Measurements from ENCODE around the gene ALDH3A1.
A peak's percentile ranks its signal among the peaks of the same experiment; 100 is the strongest.
"Not testable (repeated sequence)": the region's sequence is repeated elsewhere in the genome, so short reads cannot be mapped to it uniquely, and the experiment has no call there.

The ALDH3A1 gene

DNA sequence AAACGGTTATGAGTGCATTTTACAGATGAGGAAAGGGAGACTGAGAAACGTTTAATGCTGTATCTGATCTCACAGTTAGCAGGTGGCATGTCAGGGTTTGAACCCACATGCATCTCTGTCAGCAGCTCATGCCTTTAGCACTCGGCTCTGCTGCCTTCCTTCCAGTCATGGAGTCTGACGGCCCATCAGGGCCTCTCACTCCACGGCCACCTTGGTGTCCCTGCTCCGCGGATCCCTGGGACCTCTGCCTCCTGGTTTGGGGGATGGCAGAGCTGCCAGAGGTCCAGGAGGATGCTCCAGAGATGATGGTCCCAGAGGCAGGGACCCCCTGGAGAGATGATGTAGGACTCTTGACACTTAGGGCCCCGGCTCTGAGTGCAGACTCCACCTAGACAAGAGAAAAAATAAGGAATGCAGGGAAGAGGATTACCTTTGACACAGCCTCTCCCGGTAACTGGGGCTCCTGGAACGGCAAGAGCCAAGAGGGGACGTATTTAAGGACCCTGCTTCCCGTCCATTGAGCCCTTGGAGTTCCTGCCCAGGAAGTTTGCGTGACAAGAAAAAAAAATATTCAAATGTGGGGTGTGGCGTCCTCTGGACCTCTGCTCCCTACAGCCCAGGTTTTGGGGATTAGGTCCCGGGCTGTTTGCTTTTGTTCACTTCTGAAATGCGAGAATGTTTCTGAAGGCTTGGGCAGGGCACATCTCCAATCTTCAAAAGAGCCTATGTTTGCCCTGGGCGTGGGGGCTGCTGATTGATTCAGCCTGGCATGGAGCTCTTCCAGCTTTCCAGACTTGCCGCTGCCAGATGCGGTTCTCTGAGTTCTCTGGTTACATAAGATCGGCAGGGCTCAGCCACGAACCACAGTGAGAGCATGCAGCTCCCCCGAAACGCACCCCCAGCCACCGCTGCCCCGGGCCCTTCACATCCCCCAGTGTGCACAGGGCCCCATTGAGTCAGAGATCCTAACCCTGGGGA lies at the start of gene ALDH3A1:
TSS of gene ALDH3A1 (minus strand) at position 470 of the 978 bp plus-strand sequence. CDS start 3,169 bp downstream, outside the sequence.
- no peak for DNase-seq

DNA sequence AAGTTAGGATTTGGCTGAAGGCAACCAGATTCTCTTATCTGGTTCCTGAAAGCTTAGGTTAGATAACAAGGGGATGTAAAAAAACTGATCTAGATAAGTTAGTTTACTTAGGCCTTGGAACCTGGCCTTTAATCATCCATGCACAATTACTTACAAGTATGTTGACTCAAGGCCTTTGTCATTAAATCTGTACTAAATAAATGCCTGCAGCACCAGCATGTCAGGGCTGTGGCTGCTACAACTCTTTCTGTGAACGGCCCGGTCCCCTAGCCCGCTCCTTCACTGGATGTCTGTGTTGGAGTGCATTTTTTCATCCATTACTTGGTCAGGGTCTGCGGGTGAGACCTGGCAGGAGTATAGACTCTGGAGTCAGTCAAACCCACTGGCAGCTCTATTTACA lies 48.4 kb upstream of the ALDH3A1 start:
- DNase-seq, result peak; percentile 3

DNA sequence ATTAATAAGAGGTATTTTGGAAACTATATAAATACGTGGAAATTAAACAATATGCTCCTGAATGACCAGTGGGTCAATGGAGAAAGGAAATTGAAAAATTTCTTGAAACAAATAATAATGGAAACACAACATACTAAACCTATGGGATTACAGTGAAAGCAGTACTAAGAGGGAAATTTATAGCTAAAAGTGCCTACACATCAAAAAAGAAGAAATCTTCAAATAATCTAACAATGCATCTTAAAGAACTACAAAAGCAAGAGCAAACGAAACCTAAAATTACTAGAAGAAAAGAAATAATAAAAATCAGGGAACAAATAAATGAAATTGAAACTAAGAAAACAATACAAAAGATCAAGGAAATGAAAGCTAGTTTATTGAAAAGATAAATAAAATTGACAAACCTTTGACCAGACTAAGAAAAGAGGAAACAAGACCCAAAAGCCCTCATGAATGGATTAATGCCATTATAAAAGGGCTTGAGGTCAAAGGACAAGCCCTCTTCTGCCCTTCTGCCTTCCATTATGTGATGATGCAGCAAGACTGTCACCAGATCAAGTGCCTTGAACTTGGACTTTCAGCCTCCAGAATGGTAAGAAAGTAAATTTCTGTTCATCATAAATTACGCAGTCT lies 43.9 kb upstream of the ALDH3A1 start:
- no peak for DNase-seq

DNA sequence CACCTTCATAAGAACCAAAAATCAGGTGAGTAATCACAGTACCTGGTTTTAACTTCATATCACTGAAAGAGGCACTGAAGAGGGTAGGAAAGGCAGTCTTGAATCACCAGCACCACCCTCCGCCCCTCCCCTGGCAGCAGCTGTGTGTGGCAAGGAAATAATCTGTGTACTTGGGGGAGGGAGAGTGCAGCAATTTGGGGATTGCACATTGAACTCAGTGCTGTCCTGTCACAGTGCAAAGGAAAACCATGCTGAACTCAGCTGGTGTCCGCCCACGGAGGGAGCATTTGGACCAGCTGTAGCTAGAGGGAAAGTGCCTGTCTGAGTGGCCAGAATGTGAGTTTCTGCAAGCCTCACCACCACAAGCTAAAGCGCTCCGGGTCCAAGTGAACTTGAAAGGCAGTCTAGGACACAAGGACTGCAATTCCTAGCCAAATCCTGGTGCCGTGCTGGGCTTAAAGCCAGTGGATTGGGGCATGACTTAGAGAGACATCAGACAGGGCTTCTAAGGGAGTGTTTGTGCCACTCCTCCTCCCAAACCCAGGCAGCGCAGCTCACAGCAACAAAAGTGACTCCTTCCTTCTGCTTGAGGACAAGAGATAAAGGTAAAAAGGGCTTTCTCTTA lies 39.7 kb upstream of the ALDH3A1 start:
- no peak for DNase-seq

DNA sequence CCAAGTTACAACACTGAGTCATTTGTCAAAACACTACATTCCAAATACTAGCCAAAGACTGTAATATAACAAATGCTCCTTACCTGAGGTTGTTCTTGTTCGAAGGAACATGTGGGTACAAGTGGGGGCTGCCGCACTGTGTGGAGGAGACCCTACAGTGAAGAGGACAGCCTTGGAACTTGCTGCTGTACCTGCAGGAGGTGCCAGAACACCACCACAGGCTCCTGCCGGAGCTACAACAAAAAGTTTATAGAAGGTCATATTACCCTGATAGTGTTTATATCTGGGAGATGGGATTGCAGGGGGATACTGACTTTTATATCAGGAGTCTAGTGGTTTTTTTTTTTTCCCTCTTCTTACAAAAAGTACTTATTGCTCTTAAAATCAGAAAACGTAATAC lies 37.8 kb upstream of the ALDH3A1 start:
- no peak for DNase-seq

DNA sequence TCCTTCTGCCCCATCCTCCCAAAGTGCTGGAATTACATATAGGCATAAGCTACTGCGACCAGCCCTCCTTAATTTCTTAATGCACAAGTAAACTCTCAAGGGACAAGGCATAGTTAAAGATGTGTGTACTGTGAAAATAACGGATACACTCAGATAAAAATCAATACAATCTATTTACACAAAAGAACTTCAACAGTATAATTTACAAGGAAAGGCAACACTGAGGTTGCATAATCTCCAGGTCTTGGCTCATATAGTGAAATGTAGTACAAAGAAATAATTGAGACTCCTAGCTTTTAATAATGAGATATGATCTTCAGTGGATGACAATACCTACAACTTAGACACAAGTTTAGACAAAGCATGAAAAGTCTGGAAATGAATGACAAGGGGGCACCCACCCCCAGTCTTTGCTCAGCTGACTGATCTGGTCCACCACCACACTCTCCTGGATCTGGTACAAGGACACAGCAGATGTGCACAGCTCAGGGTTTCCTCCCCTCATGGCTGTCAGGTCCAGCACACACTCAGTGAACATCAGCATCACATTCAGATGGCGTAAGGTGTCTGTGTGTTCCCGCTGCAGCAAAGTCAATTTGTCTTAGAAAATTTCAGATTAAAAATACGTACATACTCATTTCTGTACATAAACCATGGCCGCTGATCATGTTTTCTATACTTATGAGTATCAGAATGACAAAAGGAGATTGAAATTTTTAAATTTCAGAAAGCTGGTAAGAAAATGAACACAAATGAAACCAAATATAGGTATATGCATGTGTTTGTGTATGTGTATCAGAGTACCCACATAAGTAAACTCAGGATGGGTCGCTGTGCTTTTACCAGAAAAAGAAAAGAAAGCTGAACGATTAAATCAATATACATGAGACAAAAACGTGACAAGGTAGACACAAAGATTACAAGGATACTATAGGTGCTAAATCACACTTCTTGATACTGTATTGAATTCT lies 33.7 kb upstream of the ALDH3A1 start:
- no peak for DNase-seq

DNA sequence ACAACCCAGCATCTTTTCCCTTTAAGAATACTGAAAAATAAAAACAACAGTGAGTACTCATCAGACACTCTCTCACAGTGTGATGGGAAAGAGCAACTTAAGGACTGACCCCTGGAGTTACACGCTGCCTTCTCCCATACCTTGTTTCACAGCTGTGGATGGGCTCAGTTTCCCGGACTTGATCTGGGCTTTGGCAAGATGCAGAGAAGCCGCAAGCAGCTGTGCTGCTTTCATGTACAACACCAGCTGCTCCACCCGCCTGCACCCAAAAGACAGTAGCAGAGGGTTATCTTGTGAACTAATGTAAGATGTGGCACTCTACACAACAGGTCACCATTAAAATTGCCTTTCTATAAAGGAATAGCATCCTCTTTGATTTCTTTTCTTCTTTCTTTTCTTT lies 32.7 kb upstream of the ALDH3A1 start:
- DNase-seq, result no peak

DNA sequence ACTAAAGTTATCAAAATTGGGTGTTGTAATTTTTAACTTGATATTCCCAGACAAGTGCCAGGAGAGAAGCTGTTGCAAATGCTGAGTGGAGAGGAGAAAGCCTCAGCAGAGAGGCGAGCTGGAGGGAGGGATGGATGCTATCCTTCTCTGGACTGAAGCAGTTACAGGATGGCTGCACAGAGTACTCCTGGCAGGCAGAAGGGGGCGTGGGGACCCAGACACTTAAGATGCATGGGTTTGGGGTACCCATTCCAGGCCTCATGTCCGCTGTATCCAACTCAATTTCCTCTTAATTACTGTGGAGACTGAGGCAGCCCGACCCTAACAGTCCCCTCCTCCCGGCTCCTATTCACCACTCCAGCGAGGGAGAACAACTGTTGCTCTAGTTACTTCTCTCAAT lies 25.4 kb upstream of the ALDH3A1 start:
- no peak for DNase-seq

DNA sequence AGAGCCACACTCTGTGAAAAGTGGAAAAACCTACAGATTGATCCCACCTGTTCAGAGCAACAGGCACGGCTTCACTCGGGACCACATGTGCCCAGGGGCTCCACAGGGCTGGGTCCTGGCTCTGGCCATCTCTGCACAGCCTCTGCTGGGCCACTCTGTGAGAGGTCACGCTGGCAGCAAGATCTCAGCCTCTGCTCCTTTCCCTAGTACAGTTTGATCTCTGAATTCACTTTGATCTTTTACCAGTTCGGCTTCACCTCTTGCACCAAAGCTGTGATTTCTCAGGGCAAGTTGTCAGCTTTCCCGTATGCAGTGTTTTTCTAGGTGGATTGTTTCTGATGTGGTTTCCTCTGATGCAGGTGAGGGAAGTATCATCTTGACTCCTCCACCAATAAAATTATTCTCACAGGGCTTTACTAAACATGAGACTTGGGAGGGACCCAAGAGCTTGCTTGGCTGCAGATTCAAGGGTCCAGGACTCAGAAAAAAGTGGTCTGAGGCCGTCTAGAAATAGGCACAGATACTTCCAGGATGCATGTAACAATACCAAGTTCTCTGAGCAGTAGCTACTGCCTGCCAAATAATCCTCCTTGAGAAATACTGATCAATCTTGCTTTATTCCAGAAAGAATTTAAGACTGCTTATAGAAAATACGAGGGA lies 24.0 kb upstream of the ALDH3A1 start:
- DNase-seq, result no peak

DNA sequence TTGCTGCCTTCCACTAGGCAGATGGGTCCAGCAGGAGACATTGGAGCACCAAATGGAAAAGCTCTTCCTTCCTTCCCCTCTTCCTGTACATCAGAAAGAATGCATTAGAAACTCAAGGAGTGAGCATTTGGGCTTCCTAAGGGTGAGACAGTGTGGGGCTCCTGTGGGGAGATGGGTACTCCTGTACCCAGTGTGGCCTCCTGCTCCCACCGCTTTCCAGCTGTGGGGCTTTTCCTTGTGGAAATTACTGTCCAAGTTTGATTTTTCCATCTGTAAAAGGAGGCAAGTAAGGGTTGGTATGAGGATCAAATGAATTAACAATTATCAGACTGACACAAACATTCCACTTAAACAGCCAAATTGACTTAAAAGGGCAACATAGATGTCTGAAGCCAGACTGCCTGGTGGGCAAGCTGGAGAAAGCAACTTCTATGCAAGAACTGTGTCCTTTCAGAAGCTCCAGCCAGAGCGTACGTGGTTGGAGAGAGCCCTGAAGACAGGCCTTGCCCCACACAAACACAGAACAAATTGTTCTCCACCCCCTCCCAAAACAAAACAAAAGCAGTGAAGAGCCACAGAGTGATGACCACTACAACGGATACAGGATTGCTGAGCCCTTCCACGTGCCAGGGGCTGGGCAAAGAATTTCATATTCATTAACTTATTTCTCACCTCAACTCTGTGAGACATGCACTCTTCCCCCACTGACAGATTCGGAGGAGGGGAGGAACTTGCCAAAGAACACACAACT lies 23.1 kb upstream of the ALDH3A1 start:
- DNase-seq, result no peak

DNA sequence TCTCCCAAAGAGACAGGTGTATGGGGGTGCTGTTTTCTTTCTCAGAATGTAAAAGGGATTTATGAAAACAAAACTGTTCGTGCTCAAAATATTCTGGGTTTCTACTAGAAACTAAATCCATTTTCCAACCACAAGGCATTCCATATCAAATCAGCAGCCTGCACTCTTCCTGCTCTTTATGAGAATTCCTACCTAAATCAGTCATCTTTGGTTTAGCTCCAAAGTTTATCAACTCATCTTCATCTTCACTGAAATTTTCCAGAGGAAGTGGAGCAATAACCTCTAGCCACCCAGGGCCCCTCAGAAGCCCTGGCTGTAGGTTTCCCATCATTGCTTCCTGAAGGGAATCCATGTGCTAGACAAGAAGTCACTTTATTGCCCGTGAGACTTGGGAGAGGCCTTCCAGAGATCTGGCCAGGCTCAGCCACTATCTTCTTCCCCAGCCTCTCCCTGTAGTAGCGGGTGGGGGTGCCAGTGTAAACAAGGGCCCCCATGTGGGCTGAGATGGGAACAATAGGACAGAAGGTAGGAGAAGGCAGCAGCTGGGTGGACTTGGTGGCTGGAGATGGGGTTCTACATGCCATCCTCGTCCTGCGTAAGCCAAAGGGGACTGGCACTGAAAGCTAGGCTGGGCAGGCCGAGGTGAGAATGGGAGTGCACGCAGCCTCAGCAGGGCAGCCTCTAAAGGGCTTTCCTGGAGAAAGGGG lies 22.0 kb upstream of the ALDH3A1 start:
- no peak for DNase-seq

DNA sequence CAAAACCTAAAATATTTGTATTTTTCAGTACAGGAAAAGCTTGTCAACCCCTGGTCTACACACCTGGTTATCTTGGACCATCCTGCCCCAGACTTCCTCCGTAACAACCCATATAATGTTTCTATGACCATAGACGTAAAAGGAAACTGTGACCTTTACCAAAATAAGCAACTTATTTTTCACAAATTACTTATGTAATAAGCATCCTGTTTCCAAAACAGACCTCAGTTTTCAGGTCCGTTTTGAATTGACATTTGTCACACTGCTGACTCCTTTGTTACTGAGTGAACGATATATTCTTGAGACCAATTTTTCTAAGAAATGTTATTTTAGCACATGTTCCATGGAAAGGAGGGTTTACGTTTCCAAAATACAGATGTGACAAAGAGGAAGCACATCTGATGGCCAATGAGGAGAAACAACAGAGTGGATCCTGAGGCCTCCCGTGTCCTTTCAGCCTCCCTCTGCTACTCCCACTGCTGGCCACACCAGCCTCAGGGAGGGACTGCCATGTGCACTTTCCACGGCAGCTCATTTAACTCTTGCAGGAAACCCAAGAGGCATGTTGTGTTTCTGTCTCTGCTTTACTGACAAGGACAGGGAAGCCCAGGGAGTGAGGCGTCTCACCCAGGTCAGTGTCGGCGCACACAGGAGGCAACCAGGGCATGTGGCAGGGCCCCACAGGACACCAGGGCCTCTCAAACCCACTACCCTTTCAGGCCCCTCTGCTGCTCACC lies 20.1 kb upstream of the ALDH3A1 start:
- no peak for DNase-seq

DNA sequence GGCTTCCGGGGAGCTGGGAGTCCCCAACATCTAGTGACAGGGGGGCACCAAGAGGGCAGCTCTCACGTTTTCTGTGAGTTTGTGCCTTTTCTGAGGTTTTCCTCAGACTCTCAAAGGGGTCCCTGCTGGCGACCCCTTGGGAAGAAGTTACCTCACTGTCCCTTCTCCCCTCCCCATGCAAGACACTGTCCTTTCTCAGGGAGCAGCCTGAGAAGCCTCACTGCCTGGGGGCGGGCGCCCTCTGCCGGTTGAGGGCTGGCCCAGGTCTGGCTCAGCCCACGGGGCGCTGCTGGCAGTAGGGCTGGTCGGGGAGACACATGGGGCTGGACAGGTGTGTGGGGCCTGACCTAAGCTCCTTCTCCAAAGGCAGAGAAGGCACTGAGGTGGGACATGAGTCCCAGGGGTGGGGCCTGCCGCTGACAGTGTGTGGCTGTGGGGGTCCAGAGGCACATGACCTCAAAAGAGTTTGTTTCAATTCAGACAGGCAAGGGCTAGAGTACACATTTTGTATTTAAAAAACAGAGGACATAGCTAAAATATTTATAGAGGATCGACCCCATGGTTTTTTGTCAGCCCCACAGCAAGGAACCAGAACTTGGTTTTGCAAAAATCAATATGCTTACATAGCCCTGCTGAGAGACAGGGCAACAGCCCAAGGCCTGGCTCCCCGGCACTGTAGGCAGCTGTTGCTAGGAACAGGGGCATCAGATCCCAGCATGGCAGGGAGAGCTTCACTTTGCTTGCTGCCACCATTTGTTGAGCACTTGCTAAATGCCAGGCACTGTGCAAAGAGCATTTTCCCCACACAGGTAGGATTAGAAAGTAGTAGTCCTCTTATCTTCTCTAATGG lies 18.5 kb upstream of the ALDH3A1 start:
- peak; percentile 57 for DNase-seq

DNA sequence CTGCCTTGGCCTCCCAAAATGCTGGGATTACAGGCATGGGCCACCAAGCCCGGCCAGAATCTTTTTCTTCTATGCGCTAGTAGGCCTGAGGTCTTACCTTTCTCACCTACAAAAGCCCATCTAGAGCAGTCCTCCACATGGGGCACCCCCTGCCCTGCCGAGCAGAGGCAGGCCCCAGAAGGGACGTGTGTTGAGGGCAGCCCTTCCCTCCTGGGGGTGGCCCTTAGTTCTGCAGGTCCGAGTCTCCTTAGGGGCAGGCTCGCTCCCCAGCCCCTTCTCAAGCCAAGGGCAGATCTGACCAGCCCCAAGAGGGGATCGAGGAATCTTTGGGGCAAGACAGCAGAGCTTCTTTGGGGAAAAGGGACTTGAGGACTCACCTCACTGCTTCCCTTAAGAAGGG lies 17.9 kb upstream of the ALDH3A1 start:
- no peak for DNase-seq

DNA sequence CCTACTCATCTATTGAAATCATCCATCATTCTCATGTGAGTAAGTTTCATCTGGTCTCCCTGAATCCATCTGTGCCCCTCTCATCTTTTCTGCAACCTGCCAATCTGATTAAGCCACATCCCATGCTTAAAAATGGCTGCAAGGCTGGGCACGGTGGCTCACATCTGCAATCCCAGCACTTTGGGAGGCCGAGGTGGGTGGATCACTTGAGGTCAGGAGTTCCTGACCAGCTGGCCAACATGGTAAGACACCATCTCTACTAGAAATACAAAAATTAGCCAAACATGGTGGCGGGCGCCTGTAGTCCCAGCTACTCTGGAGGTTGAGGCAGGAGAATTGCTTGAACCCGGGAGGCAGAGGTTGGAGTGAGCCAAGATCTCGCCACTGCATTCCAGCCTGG lies 15.9 kb upstream of the ALDH3A1 start:
- DNase-seq, result not testable (repeated sequence)

DNA sequence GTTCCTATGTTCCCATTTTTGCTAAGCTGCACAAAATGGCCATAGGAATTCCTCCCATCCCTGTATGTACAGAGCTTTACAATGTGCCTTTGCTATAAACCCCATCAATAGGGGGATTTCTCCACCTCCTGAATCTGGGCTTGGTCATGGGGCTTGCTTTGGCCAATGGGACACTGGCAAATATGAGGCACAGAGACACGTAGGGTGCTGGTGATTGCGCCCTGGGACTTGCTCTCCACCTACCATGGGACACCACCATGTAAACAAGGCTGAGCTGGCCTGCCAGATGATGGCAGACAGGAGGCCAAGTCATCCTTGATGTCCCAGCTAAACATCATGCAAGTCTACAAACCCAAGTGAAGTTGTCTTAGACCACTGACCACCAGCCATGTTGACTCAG lies 15.3 kb upstream of the ALDH3A1 start:
- DNase-seq, result no peak

DNA sequence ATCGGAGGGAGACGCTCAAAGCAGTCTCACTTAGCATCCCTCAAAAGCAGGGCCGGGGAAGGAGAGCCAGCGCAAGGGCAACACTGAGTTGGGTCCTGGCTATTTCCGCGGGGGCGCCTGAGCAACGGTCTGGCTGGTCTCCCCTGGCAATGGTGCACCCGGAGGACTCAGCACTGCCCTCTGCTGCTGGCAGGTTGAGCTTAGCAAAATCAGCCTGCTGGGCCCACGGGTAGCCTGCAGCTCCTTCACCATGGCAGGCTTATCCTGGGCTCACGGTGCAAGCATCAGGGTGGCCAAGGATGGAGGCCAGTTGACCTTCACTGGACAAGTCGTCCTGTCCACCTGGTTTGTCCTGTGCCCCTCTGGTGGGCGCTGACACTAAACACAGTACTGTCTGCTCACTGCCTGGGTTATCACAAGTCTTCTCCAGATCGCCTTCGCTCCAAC lies 14.4 kb upstream of the ALDH3A1 start:
- peak; percentile 59 for DNase-seq

DNA sequence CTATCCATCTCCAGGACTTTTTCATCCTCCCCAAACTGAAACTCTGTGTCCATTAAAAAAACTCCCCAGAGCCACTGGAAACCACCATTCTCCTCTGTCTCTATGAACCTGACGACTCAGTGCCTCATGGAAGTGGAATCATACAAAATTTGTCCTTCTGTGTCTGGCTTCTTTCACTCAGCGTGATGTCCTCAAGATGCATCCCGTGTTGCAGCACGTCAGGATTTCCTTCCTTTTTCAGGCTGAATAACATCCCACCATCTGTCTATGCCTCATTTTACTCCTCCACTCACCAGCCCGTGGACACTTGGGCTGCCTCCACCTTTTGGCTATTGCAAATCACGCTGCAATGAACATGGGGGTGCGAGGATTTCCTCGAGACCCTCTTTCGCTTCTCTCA lies 12.6 kb upstream of the ALDH3A1 start:
- DNase-seq, result no peak
